Left colon (tissue), 2 donors: ENCODE data around the gene TBX10. TPM values are rescaled to one million over a fixed set of nuclear protein-coding genes. Genes with fewer than 3 reads are reported as not detected.
"Not testable (repeated sequence)": the region's sequence is repeated elsewhere in the genome, so short reads cannot be mapped to it uniquely, and the experiment has no call there.

Experiments used
- ATAC-seq: fragments of 200-7000 bp; cut with Tn5 transposase; one replicate; pipeline ENCODE4 v1.9.1; 2020; ENCODE audit warnings: mild to moderate bottlenecking, moderate library complexity
- DNase-seq, 2 donors: peaks; one replicate each; pipeline ENCODE4 v3.0.0-alpha.2; 2020
- intact Hi-C, 2 donors: fragments of 100-400 bp; cut with DNase I in 1 of 2; cut with micrococcal nuclease in 1 of 2; formaldehyde crosslinking; loops; one replicate each; pipeline versions ENCODE4 v1.11.2 to v1.14.0; 2022; cut with DNase I, micrococcal nuclease
- total RNA-seq, 2 donors: library from RNA; stranded (reverse); fragmentation: NEBNext Ultra II Directional; extraction: Animal tissue kit (Norgen Biotek cat#: 25700); gene quantifications; one replicate each; pipeline ENCODE4 v1.2.1, GENCODE V29; 2021
- donor health status: DM: no; HTN: no; CAD: no.
- donor health status: DM: yes; HTN: yes; CAD: no.

TBX10 gene
- total RNA-seq, 2 donors from 2014 or later, result 12.9 to 27.1 TPM

DNA sequence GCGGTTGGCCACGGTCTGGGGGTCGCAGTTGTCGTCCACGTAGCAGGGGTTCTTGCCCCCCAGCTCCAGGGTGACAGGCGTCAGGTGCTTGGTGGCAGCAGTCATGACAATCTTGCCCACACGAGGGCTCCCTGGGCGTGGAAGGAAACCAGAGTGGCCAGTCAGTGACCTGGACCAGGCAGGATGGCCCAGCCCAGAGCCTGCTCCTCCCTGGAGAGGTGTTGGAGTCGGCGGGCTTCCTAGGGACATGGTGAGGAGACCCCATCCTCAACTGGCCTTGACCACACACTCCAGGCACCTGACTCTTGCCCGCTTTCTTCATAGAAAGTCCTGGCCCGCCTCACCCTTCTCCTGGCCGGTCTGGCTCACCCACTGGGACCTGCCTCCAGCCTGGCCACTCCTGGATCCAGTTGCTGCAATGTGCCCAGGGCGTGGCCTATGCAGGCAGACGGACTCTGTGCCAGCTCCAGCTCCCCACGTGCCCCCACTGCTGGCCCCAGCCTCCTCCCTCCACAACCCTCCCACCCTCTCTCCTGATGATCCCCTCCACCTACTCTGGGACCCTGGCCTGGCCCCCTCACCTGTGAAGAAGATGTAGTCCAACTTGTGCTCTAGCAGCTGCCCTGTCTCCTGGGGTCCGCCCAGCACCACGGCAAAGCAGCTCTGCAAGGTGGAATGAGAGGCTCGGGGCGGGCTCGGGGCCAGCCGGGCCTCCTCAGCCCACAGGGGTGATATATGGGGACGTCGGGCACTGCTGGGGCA is 26.2 kb upstream of the TBX10 start:
- intact Hi-C loops, result no loop called here
- DNase-seq, result peak in 1 of 2 donors; percentile 69
- ATAC-seq, result peak; percentile 88

DNA sequence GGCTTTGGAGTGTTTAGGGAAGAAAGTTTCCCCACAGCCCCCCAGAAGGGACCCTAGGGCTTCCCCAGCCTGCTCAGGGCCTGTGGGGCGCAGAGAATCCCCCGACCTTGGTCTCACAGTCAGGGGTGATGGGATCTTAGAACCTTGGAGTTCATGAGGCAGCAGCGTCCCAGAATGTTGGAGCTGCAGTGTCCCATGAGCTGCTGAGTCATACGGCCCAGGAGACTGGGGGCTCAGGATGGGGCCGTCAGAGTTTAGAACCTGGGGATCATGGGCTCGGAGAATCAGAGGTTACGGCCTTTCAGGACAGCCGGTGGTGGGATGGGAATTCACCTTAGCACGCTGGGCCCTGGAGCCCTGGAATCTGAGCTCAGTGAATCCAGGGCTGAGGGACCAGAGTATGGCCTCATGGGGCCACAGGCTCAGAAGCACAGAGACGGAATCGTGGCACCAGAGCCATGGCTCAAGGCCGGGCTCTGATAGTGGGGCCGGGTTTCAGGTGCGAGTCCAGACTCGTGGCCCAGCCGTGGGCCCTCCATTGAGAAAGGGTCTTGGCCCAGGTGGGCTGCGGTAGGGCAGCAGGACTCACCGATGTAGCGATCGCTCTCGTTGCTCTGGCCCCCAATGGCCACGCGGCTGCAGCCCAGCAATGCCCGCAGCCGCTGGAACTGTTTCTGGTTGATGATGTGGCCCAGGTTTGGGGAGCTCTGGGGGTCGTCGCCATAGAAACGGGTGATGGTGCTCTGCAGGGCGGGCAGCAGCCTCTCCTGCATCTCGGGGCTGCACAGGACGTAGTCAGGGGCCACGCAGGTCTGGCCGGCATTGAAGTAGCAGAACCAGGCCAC is 25.4 kb upstream of the TBX10 start:
- intact Hi-C loops, result no loop called here
- DNase-seq (no peak), ATAC-seq (no peak)

DNA sequence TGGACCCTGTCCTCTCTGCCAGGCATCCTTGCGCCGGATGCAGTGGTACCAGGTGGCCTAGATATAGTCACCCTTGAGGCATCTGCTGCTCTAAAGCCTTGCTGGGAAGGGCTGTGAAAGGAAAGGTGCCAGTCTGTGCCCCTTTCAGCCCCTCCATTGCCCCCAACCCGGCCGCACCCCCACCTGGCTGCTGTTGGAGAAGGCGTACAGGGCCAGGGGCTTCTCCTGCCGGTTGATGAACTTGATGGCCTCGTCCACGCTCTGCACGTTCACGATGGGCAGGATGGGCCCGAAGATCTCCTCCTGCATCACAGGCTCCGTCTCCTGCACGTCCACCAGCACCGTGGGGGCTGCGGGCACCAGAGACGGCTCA is 24.6 kb upstream of the TBX10 start:
- ATAC-seq, result no peak
- intact Hi-C loops, result no loop called here

DNA sequence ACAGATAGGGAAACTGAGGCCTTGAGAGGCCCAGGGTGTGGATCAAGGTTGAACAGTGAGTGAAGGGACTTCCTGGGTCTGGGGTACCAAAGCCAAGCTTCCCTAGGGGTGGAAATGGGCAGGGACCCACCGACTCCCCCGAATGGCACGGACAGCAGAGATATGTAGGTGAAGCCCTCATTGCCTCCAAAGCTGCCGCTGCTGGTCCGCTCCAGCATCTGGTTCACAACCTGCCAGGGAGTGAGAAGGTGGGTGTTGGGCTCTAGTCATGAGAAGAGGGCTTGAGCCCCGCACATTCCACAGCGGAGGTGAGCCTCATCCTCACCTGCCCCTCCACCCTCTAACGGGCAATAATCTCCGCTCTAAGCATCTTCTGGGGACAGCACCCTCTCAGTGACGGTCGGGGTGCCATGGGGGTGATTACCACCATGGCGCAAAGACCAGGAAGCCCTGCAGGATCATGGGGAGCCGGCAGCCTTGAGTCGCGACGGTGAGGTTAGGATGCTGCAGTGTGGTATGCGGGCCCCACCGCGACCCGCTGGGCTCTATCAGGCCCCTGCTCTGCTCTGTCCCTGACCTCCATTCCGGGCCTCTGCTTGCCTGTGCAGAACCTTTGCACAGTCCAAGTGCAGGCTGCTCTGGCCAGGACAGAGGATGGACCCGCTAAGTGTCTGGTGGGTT is 24.1 kb upstream of the TBX10 start:
- no peak for DNase-seq
- intact Hi-C loops, result no loop called here

More for the DNA sequence above, 24.6 kb upstream of the TBX10 start:
- no peak for DNase-seq

DNA sequence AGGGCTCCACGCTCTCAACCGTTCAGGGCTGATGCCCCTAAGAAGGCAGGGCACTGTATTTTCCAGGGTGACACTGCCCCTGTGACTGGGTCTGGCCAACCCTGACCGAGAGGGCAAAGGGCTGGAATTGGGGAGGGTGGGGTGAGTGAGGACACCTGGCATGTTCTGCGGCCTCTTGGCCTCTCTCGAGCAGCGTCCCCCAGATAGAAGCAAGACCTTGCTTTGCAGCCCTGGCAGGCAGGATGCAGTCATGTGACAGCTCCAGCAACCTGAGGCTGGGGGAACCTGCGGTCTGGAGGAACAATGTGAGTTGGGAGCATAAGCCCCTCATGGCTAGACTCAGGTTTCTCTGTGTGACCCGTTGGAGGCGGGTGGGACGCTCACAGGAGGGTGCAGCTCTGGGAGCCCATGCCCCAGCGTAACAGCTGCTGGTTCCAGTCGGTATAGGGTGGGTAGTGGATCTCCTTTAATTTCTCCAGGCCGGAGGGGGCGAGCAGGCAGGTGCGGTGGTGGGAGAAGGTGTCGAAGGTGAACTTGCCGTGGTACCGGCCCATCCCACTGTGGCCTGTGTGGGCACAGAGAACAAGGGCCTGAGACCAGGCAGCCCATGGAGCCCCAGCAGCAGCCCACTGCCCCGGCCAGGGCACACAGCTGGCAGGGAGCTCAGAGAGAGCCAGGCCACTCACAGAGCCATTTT is 23.4 kb upstream of the TBX10 start:
- no peak for ATAC-seq
- DNase-seq, result no peak
- intact Hi-C loops, result no loop called here

More for the DNA sequence above, 24.1 kb upstream of the TBX10 start:
- no peak for ATAC-seq

DNA sequence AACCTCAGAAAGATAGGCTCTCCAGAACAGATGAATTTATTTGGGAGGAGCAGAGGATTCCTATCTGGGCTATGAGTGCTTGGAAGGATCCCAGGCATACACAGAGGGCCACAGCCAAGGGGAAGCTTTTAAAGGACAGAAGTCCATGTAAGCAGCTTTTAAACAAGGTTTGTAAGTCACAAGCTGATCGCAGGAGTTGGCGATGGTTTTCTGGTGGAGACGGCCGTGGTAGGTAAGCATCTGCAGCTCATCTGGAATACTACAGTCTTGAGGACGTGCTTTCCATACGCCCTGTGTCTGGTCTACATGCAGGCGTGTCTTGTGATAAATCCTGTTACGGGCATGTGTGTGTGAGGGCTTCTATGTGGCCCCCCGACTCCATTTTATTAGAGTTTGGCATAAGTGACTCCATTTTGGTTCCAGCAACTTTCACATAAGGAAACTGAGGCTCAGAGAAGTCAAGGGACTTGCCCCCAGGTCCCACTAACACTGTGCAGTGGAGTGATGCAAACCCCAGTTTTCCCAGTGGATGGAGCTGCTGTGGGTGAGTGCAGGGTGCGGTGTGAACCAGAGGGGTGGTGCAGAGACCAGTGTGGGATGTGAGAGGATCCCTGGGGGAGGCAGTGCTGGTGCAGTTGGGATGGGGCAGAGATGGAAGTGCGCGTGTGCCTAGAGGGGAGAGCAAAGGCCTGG is 22.7 kb upstream of the TBX10 start:
- DNase-seq (no peak), ATAC-seq (no peak)
- intact Hi-C loops, result no loop called here

DNA sequence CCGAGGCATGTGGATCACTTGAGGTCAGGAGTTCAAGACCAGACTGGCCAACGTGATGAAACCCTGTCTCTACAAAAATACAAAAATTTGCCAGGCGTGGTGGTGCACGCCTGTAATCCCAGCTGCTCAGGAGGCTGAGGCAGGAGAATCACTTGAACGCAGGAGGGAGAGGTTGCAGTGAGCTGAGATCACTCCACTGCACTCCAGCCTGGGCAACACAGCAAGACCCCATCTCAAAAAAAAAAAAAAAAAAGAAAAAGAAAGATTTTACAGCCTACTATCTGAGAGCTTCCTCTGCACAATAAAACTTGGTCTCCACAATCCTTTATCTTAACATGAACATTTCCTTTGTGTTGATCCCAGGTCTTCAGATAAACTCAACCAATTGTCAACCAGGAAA is 21.2 kb upstream of the TBX10 start:
- intact Hi-C loops, ATAC-seq, DNase-seq: not testable (repeated sequence)

DNA sequence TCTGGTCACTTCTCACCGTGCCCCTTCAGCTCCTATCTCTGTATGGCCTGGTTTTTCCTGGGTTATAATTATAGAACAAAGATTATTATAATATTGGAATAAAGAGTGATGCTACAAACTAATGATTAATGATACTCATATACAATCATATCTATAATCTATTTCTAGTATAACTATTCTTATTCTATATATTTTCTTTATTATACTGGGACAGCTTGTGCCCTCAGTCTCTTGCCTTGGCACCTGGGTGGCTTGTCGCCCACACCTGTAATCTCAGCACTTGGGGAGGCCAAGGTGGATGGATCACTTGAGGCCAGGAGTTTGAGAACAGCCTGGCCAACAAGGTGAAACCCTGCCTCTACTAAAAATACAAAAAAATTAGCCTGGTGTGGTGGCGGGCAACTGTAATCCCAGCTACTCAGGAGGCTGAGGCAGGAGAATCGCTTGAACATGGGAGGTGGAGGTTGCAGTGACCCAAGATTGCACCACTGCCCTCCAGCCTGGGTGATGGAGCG is 20.1 kb upstream of the TBX10 start:
- ATAC-seq, intact Hi-C loops: not testable (repeated sequence)
- DNase-seq, result peak in 1 of 2 donors; percentile 17

DNA sequence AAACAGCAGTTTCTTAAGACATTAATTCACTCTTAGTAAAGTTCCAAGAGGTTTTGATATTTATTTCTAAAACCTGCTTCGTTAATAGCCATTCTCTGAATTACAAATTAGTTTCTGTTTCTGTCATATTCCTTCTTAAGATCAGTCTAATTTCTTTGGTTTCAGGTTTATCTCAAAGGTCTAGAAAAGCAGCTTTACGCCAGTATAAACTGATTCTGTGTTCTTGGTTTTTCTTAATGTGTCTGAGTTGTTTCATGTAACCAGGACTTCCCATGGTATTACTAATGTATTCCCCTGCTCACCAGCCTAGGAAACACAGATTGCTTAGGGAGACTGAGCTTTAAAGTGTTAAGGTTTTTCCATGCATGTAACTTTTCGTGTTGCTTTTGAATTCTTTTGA is 17.7 kb upstream of the TBX10 start:
- intact Hi-C loops, result no loop called here
- ATAC-seq, result no peak

DNA sequence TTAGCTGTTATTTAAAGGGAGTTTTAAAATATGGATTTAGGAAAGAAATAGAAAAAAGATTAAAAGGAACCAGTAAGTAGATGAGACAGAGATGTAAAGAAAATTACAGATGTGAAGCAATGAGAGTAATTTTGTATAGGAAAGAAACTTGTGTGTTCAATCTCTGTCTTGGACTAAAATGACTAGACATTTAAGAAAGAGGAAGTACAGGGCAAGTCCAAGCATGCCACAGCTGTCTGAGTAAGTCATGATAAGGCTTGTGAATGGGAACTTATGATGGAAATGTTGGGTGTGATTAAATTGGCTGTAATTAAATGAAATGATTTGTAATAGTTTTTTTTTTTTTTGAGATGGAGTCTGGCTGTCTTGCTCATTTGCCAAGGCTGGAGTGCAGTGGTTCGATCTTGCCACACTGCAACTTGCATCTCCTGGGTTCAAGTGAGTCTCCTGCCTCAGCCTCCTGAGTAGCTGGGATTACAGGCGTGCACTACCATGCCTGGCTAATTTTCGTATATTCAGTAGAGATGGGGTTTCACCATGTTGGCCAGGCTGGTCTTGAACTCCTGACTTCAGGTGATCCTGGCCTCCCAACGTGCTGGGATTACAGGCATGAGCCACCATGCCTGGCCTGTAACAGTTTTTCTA is 16.8 kb upstream of the TBX10 start:
- intact Hi-C loops, result no loop called here
- ATAC-seq, result no peak
- peak in 1 of 2 donors; percentile 16 for DNase-seq

More for the DNA sequence above, 17.7 kb upstream of the TBX10 start:
- no peak for DNase-seq

DNA sequence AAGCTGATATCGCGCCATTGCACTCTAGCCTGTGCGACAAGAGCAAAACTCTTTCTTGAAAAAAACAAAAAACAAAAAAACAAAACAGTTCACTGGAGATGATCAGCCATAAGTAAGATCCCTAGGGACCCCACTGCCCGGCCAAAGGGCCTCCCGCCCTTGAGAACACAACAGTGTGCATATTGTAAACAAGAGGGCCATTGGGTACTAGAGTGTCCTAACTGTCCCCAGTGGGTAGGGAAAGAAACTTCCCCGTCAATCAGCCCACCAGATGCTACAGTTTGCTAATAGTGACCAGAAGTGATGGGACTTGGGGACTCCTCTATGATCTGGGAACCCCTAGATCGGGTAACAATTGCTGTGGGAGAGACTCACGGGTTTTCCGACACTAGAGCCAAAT is 14.7 kb upstream of the TBX10 start:
- ATAC-seq, result no peak
- DNase-seq, result no peak
- intact Hi-C loops, result no loop called here

DNA sequence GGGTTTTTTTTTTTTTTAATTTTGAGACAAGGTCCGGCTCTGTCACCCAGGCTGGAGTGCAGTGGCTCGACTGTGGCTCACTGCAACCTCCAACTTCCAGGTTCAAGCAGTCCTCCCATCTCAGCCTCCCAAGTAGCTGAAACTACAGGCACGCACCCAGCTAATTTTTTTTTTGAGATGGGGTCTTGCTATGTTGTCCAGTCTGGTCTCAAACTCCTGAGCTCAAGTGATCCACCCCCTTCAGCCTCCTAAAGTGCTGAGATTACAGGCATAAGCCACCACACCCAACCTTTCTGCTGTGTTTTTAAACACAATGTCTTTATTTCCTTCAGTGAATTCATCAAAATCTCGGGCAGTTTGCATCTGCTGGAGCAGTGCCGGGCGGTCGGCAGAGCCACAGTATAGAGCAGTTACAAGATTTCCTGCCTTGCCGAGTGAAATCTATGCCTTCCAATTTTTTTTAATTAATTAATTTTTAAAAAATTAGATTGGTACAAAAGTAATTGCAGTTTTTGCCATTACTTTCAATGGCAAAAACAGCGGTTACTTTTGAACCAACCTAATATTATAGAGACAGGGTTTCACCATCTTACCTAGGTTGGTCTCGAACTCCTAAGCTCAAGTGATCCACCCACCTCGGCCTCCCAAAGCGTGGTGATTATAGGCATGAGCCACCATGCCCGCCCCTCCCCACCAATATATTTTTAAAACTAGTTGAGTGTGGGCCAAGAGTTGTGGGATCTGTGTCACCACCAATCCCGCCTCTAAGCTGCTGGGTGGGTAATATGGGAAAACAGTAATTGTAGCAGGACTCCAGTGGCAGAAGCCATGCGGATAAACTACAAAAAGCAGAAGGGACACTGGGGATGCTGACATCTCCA is 13.6 kb upstream of the TBX10 start:
- DNase-seq, result peak in 1 of 2 donors; percentile 23
- intact Hi-C loops, result no loop called here
- no peak for ATAC-seq

DNA sequence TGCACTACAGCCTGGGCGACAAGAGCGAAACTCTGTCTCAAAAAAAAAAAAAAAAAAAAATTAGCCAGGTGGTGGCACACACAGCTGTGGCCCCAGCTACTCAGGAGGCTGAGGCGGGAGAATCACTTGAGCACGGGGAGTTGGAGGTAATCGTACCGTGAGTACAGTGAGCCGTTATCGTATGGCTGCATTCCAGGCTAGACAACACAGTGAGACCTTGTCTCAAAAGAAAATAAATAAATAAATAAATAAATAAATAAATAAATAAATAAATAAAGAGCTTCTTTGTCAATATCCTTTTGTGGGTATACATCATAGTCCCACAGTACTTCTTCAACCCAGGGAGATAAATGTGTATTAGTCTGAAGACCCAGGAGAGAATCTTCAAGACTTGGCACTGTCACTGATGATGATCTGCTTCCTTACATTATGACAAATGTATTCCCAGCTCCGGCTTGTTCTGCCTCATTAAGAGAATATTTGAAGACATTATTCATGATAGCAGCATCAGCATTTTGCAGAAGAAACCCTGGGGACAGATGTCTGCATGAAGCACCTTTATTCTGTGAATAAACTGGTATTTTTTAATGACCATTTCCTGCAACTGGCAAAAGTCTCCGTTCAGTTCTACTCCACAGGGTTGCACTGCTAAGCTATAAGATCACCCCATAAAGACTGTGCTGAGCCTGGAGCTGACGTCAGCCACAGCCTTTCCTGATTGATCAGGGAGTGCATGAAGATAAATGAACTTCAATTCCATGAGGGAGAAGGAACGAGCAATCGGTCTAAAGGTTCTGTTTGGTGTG is 12.6 kb upstream of the TBX10 start:
- intact Hi-C loops, result no loop called here
- peak in 1 of 2 donors; percentile 62 for DNase-seq
- peak; percentile 58 for ATAC-seq

DNA sequence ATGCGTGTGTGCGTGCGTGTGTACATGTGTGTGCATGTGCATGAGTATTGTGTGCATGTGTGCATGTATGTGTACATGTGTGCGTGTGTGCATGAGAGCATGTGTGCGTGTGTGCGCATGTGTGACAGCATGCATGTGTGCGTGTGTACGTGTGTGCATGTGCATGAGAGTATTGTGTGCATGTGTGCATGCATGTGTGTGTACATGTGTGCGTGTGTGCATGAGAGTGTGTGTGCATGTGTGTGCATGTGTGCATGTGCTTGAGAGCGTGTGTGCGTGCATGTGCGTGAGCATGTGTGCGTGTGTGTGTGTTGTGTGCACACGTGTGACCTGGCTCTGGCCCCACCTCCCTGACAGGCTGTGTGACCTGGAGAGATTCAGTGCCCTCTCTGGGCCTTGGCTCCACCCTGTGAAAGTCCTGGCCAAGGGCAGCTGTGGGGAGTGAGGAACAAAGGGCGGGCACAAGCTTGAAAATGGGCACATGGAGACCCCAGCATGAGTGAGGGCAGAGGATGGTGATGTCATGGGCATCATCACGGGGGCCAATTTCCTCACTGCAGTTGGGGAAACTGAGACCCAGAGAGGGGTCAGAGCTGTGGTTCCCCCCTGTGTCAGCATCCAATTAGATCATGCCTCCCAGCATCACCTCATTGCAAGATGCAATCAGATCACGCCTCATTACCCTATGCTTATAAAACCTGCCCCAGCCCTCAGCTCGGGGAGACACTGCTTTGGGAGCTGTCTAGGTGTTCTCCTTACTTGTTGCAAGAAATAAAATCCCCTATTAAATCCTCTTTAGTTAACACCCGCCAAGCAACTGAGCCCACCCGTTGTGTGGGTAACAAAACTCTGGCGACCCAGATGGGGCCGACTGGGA is 10.3 kb upstream of the TBX10 start:
- DNase-seq (peak in 1 of 2 donors; percentile 43), ATAC-seq (peak; percentile 34)
- intact Hi-C loops, result no loop called here
